Activated CD4-positive, alpha-beta T cell treated with anti-CD3 and anti-CD28 coated beads for 36 hours (primary cell): ENCODE data around the gene TTC28. TPM values are rescaled to one million over a fixed set of nuclear protein-coding genes. Genes with fewer than 3 reads are reported as not detected.

Source experiments
- ATAC-seq: fragments of 200-7000 bp; cut with Tn5 transposase; one replicate; pipeline ENCODE4 v1.10.0; 2021; ENCODE audit warnings: mild to moderate bottlenecking, moderate library complexity
- CTCF ChIA-PET: fragments of 350-600 bp; sonication (Branson Sonifier 250); formaldehyde crosslinking; loops from one replicate; lab custom pipeline; 2021; ENCODE audit warnings: antibody characterized with exemption; lab: Charles Lee
- POLR2A ChIA-PET: fragments of 350-600 bp; sonication (Branson Sonifier 250); formaldehyde crosslinking; loops from one replicate; lab custom pipeline; 2021; ENCODE audit warnings: antibody characterized with exemption, inconsistent platforms; lab: Charles Lee
- DNase-seq: peaks from one replicate; pipeline ENCODE4 v3.0.0-alpha.2; 2020
- H3K27ac Mint-ChIP-seq: one replicate; pipeline ENCODE4 v1.8.0; 2021; ENCODE audit warnings: mixed read lengths
- H3K27me3 Mint-ChIP-seq: one replicate; pipeline ENCODE4 v1.8.0; 2021; ENCODE audit warnings: mixed read lengths
- H3K36me3 Mint-ChIP-seq: one replicate; pipeline ENCODE4 v1.8.0; 2021; ENCODE audit warnings: low read depth, mixed read lengths
- H3K4me1 Mint-ChIP-seq: one replicate; pipeline ENCODE4 v1.8.0; 2021; ENCODE audit warnings: mixed read lengths
- H3K4me3 Mint-ChIP-seq: one replicate; pipeline ENCODE4 v1.8.0; 2021; ENCODE audit warnings: mild to moderate bottlenecking, moderate library complexity, mixed read lengths
- H3K9me3 Mint-ChIP-seq: one replicate; pipeline ENCODE4 v1.8.0; 2021; ENCODE audit warnings: low read depth, mixed read lengths
- intact Hi-C, 2 experiments: fragments of 100-400 bp; cut with DNase I in 1 of 2; cut with micrococcal nuclease in 1 of 2; formaldehyde crosslinking; loops; one replicate each; pipeline versions ENCODE4 v1.14.2 to v1.15.1; 2022 to 2024; cut with DNase I, micrococcal nuclease
- total RNA-seq, 2 experiments: library from RNA; stranded (reverse); gene quantifications; one replicate each; pipeline ENCODE4 v1.2.3, GENCODE V29; 2021

TTC28 gene
- total RNA-seq, 2 experiments from 2014 or later = 1.0 to 1.4 TPM

DNA sequence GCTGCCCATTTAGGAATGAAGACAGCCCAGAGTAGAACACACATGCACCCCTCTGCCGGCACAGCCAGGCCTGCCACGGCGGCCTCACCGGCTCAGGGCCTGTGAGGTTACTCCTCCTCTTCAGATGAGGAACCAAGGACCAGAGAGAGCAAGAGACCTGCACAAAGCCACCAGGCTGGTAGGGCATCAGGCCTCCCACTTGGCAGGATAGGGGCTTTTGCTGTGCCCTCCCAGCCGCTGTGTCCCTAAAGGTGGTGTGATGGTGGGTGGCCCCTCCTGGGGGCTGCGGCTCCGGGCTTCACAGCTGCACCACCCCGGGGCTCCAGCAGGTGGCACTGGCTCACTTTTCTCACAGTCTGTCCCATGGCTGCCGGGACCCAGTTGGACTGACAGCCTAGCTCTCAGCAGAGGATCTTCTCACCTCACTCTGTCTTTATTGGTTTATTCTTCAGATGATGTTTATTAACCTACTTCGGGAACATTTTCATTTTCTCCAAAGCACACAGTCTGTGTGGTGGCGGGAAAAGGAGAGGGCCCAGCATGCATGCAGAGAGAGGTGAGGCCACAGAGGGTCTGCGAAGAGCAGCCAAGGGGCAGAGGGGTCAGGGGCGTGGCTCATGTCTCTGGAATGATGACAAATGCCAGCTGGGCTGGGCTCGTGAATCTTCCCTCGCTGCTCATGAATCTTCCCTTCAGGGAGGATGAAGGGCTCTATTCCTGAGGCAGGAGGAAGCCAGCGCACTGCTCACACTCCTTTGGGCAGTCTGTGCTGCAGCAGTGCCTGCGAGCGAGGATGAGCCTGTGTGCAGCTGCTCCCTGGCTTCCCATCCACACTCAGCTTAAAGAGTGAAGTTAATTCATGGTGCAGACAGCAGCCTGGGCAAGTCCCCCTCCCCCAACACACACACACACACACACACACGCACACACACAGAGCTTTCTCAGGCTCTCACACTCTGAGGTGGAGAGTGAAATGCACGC is 659.5 kb downstream of the TTC28 start:
- DNase-seq = peak; percentile 81
- peak; percentile 87 for ATAC-seq
- Mint-ChIP-seq H3K27ac (no peak overlapping the region), H3K36me3 (no peaks in the 10 kb centered on the region), H3K27me3 (no peaks in the 10 kb centered on the region), H3K4me3 (no peak overlapping the region), H3K4me1 (no peaks in the 10 kb centered on the region), H3K9me3 (no peaks in the 10 kb centered on the region)
- intact Hi-C loops = loop anchor here (1.0 to 5.0 kb wide), 4 partner anchors 422 to 809 kb away; no protein-coding TSS in a partner anchor
- ChIA-PET CTCF (interaction anchor here (0.6 to 2.5 kb wide), 17 partner anchors 8 to 787 kb away, joined by 3 to 13 read pairs (median 4); no protein-coding TSS in a partner anchor), POLR2A (no interaction called here)

DNA sequence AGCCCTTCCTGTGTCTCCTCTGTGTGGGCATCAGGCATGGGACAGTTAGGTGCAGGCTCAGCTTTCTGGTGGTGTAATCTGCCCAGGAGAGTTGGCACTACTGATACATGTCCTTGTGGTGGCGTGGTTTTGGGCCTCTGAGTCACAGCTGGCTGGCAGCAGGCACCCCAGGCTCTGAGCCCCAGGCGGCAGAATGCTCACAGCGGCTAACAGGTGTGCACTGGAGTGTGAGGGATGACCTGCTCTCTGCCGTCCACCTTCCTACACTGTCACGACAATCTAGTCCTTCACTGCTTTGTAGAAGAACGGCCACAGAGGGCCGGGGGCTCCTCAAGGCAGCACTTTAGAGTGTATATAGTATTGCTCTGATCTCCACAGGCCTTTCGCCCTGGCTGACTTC is 660.3 kb downstream of the TTC28 start:
- no peaks in the 10 kb centered on the region for H3K9me3 Mint-ChIP-seq
- H3K4me3 Mint-ChIP-seq = no peak overlapping the region
- ATAC-seq (peak; percentile 23), DNase-seq (peak; percentile 21)
- no peaks in the 10 kb centered on the region for H3K27me3 Mint-ChIP-seq
- H3K27ac Mint-ChIP-seq = no peak overlapping the region
- no peaks in the 10 kb centered on the region for H3K4me1 Mint-ChIP-seq
- intact Hi-C loops = no loop called here
- ChIA-PET POLR2A (no interaction called here), CTCF (interaction anchor here (0.6 to 2.5 kb wide), 13 partner anchors 9 to 581 kb away, joined by 3 to 13 read pairs (median 4); no protein-coding TSS in a partner anchor)
- H3K36me3 Mint-ChIP-seq = no peaks in the 10 kb centered on the region

DNA sequence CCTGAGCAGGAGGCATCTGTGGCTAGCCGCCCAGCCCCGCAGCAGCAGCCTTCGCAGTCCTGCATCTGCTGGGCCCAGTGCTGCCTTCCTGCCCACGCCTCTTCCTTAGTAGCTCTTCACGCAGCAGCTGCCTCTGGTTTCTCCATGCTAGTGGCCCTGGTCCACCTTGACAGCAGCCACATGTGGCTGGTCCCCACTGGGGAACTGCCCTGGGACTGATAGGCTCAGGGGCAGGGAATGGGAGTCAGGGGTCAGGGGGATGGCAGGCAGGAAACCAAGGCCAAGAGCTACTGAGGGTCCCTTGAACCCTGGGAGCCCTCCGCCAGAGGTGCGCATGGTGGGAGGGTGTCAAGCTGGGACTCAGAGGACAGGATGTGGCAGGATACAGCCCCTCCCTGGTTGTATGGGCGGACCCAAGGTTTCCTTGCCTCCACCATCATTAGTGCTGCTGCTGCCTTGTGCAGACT is 661.1 kb downstream of the TTC28 start:
- H3K4me3 Mint-ChIP-seq = no peak overlapping the region
- intact Hi-C loops = no loop called here
- H3K27me3 Mint-ChIP-seq = no peaks in the 10 kb centered on the region
- no peak for DNase-seq
- ChIA-PET CTCF (interaction anchor here (0.6 to 2.5 kb wide), 7 partner anchors 8 to 582 kb away, joined by 3 to 13 read pairs (median 5); no protein-coding TSS in a partner anchor), POLR2A (no interaction called here)
- ATAC-seq = no peak
- H3K27ac Mint-ChIP-seq = no peak overlapping the region
- H3K36me3 Mint-ChIP-seq = no peaks in the 10 kb centered on the region
- no peaks in the 10 kb centered on the region for H3K9me3 Mint-ChIP-seq
- no peaks in the 10 kb centered on the region for H3K4me1 Mint-ChIP-seq

DNA sequence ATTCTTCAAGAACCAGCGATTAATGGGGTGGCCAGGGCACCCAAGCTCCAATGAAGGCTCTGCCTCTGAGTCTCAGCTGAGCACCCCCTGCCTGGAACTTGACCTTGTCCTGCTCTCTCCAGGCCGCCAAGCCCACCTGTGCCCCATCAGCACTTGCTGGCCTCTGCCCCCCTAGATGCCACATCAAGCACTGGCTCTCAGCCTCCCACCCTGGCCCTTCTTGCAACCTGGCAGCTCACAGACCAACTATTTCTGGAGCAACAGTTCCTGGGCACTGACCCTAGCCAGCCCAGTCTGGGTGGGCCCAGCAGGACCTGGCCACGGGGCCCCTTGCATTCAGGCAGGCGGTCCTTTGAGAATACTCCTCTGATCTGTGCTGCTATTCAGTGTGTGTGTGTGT is 661.8 kb downstream of the TTC28 start:
- CTCF ChIA-PET = interaction anchor here (0.6 to 2.5 kb wide), 3 partner anchors 133 to 583 kb away, joined by 3 to 13 read pairs (median 5); no protein-coding TSS in a partner anchor
- POLR2A ChIA-PET = no interaction called here
- H3K4me3 Mint-ChIP-seq = no peak overlapping the region
- H3K4me1 Mint-ChIP-seq = no peaks in the 10 kb centered on the region
- DNase-seq = no peak
- no peaks in the 10 kb centered on the region for H3K36me3 Mint-ChIP-seq
- H3K27me3 Mint-ChIP-seq = no peaks in the 10 kb centered on the region
- no peak for ATAC-seq
- H3K27ac Mint-ChIP-seq = no peak overlapping the region
- intact Hi-C loops = no loop called here
- H3K9me3 Mint-ChIP-seq = no peaks in the 10 kb centered on the region

DNA sequence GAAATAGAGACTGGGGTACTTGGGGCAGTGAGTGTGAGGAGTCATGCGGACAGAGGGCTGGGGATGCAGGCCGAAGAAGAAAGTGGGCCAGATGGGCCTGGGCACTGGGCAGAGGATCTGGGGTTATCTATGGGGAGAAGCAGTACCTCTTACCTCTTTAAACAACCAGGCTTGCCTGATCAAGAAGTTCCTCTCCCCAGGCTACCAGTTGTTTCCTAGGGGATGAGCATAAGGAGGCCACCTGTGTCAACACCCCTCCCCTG is 662.2 kb downstream of the TTC28 start:
- H3K4me3 Mint-ChIP-seq = no peak overlapping the region
- no peaks in the 10 kb centered on the region for H3K36me3 Mint-ChIP-seq
- H3K27me3 Mint-ChIP-seq = no peaks in the 10 kb centered on the region
- no peaks in the 10 kb centered on the region for H3K9me3 Mint-ChIP-seq
- DNase-seq = no peak
- POLR2A ChIA-PET = no interaction called here
- no peak overlapping the region for H3K27ac Mint-ChIP-seq
- CTCF ChIA-PET = interaction anchor here (0.6 kb wide), 2 partner anchors 60 to 133 kb away, joined by 3 read pairs; no protein-coding TSS in a partner anchor
- no peak for ATAC-seq
- intact Hi-C loops = no loop called here
- H3K4me1 Mint-ChIP-seq = no peaks in the 10 kb centered on the region

DNA sequence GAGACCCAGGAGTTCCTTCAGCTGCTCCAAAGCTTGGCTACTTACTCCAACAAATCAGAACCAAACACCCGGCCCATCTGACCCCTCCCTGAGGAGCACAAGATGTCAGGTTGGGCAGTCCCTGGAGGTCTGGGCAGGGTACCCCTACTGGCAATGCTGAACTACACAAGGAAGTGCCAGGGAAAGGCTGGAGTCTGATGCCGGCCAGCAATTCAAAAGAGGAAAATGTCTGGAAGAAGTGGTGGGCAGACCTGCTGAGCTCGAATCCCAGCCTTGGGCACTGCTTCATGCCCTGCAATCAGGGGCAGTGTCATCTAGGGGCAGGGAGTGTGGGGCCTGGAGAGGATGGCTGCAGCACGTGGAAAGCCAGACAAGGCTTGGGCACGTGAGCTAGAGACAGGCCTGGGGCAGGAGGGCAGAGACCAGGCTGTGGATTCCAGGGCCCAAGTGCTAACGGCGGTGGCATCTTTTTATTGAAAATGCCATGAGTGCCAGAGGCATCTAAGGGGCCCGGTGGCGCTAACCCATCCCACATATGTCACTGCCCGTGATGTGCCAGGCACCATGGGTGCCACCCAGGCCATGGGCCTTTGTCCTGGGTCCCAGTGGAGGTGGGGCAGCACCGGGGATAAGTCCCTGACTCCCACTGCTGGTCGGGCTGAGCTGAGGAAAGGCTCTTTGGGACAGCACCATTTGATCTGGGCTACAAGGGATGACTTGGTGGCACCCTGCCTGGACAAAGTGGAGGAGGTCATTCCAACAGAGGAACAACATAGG is 662.7 kb downstream of the TTC28 start:
- Mint-ChIP-seq H3K27ac (no peak overlapping the region), H3K36me3 (no peaks in the 10 kb centered on the region), H3K27me3 (no peaks in the 10 kb centered on the region), H3K4me3 (no peak overlapping the region), H3K9me3 (no peaks in the 10 kb centered on the region), H3K4me1 (no peaks in the 10 kb centered on the region)
- no peak for ATAC-seq
- ChIA-PET POLR2A (no interaction called here), CTCF (interaction anchor here (0.6 kb wide), 2 partner anchors 60 to 134 kb away, joined by 3 read pairs; no protein-coding TSS in a partner anchor)
- DNase-seq = no peak
- intact Hi-C loops = no loop called here

DNA sequence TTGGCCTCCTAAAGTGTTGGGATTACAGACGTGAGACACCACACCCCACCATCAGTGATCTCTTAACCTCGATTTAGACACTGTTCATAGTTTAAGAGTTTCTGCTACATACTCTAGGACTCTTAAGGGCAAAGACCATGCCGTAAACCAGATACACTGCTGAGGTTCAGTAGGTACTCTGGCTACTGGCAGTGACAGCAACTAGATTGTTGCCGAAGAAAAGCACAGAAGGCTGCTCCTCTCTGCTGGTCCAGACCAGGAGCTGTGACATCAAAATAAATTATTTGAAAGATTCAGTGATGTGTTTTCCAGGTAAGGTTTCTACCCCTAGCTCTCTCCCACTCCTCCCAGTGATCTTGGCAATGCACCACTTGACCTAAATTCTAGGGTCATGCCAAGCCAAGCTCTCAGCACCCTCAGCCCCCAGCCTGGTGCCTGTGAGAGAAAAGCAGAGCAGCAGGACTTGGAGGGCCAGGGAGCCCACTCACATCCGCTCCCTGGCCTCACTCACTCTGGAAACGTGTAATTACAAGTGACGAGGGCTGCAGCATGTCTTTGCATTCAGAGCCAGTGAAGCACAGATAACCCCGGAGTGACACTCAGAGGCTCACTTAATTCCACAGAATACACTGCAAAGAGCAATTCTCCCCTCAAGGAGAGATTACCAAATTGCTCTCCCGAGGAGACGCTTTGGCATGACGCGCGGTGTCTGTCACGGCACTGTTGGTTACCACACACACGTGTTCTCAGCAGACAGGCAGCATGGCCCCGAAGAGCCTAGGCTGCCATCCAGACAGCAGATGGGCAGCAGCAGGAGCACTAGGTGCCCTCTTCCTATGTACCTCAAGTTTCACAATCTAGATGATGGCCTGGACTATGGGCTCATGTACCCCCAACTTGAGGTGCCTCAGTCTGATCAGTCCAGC is 663.7 kb downstream of the TTC28 start:
- intact Hi-C loops = no loop called here
- ChIA-PET CTCF (interaction anchor here (0.7 kb wide), 1 partner anchor 1786 kb away, joined by 3 read pairs; no protein-coding TSS in a partner anchor), POLR2A (no interaction called here)
- no peaks in the 10 kb centered on the region for H3K36me3 Mint-ChIP-seq
- no peak for ATAC-seq
- H3K27me3 Mint-ChIP-seq = no peaks in the 10 kb centered on the region
- no peak overlapping the region for H3K27ac Mint-ChIP-seq
- no peak overlapping the region for H3K4me3 Mint-ChIP-seq
- no peaks in the 10 kb centered on the region for H3K4me1 Mint-ChIP-seq
- no peak for DNase-seq
- H3K9me3 Mint-ChIP-seq = no peaks in the 10 kb centered on the region

DNA sequence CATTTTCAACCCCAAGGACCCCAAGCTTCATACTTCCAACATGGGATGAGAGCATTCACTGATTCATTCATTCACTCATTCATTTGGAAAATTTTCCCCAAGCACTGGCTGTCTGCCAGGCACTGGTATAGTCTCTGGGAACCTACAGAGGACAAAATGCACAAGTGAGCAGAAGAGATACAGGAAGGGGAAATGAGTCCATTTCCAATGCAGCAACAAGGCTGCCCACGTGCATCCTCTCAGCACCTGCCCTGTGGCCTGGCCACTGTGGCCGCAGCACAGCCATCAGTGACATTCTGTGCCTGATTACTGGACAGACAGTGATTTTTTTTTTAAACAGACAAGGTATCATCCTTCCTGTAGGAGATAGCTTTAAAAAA is 664.6 kb downstream of the TTC28 start:
- intact Hi-C loops = no loop called here
- no peaks in the 10 kb centered on the region for H3K36me3 Mint-ChIP-seq
- ChIA-PET POLR2A (no interaction called here), CTCF (interaction anchor here (1.6 kb wide), 1 partner anchor 129 kb away, joined by 6 read pairs; no protein-coding TSS in a partner anchor)
- H3K4me3 Mint-ChIP-seq = no peak overlapping the region
- H3K9me3 Mint-ChIP-seq = no peaks in the 10 kb centered on the region
- DNase-seq (no peak), ATAC-seq (no peak)
- no peaks in the 10 kb centered on the region for H3K4me1 Mint-ChIP-seq
- H3K27me3 Mint-ChIP-seq = no peaks in the 10 kb centered on the region
- no peak overlapping the region for H3K27ac Mint-ChIP-seq

DNA sequence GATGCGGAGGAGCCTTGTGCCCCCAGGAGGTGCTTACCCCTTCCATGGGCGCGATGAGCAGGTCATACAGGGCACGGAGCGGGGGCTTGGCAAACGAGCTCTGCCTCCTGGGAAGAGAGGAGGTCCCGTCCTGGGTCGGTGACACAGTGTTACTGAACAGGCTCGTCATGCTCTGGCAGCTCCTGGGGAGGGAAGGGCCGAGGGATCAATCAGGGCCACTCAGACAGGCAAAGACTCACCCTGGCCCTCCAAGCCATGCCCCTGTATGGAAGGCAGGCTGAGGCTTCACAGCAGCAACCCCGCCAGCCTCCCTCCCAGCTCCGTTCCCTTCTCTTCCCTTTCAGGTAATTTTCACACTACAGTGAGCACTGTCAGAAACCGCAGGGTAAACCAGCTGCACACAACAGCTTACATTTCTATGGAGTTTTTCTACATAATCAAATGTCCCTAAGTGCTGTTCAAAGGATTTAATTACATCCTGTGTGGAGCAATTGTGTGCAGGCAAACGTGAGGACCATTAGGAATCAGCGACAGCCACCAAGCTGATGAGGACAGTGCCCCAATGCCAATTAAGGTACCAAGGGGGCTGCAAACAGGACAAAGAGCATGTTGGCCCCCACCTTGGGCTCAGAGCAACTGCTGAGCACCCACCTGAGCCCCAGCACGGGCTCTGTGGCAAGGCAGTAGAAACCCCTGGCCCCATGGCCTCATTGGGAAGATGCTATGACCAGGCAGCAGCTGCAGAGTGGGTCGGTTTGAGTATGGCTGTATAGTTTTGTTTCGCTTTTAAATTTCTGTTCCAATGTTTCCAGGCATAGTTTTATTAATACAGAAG is 665.2 kb downstream of the TTC28 start:
- no peaks in the 10 kb centered on the region for H3K27me3 Mint-ChIP-seq
- POLR2A ChIA-PET = no interaction called here
- ATAC-seq = no peak

DNA sequence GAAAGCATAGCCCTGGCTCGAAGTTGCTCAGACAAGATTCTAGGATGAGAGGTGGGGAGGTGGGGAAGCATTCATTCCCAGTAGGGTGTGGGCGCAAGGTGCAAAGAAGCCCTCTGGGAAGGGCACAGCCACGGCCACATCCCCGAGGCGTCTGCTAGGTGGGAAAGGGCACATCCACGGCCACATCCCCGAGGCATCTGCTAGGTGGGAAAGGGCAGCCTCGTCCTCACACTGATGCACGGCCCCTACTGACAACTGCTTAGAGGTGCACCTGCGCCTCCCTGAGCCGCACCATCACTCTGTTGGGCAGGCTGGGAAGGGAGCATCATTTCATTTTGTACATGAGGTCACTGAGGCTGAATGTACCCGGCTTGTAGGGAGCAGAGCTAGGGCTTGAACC is 666.0 kb downstream of the TTC28 start:
- intact Hi-C loops = no loop called here
- Mint-ChIP-seq H3K9me3 (no peaks in the 10 kb centered on the region), H3K4me3 (no peak overlapping the region), H3K4me1 (no peaks in the 10 kb centered on the region), H3K27ac (no peak overlapping the region), H3K36me3 (no peaks in the 10 kb centered on the region), H3K27me3 (no peaks in the 10 kb centered on the region)
- ChIA-PET CTCF (interaction anchor here (1.6 kb wide), 1 partner anchor 127 kb away, joined by 6 read pairs; no protein-coding TSS in a partner anchor), POLR2A (no interaction called here)
- DNase-seq = no peak
- ATAC-seq = no peak

More for the DNA sequence above, 665.2 kb downstream of the TTC28 start:
- Mint-ChIP-seq H3K36me3 (no peaks in the 10 kb centered on the region), H3K4me1 (no peaks in the 10 kb centered on the region), H3K27ac (no peak overlapping the region), H3K9me3 (no peaks in the 10 kb centered on the region), H3K4me3 (no peak overlapping the region)
- DNase-seq = no peak
- CTCF ChIA-PET = interaction anchor here (1.6 kb wide), 1 partner anchor 128 kb away, joined by 6 read pairs; no protein-coding TSS in a partner anchor
- intact Hi-C loops = no loop called here
